ENCODE results near the gene ZNF879.

DNA sequence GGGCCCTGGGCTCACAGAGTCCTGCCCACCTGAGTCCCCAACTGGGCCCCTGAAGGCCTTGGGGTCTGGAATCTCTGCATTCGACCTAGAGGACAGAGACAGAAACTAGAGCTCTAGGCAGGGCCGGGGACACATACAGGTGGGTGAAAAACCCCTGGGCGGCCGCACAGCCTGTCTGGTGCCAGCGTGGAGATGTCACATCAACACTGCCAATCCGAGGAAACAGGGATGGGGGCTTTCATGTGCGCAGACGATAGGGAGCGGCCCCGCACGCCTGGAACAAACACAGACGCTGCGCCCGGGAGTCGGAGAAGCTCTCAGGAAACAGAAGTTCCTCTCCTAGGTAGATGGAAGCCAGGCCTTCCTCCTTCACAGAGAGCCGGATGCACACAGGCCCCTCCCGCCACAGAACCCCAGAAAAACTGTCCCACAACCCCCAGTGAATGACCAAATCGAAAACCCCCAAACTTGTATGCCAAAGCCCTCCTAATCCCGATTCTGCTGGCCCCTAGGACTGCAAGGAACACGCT is 30.3 kb upstream of the ZNF879 start:
- TF ChIP-seq, protein P1, sequence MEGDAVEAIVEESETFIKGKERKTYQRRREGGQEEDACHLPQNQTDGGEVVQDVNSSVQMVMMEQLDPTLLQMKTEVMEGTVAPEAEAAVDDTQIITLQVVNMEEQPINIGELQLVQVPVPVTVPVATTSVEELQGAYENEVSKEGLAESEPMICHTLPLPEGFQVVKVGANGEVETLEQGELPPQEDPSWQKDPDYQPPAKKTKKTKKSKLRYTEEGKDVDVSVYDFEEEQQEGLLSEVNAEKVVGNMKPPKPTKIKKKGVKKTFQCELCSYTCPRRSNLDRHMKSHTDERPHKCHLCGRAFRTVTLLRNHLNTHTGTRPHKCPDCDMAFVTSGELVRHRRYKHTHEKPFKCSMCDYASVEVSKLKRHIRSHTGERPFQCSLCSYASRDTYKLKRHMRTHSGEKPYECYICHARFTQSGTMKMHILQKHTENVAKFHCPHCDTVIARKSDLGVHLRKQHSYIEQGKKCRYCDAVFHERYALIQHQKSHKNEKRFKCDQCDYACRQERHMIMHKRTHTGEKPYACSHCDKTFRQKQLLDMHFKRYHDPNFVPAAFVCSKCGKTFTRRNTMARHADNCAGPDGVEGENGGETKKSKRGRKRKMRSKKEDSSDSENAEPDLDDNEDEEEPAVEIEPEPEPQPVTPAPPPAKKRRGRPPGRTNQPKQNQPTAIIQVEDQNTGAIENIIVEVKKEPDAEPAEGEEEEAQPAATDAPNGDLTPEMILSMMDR (IDR thresholded peaks at IDR 0.05; ENCODE audit: low read depth, low read length) = no peak
- no peak for TF ChIP-seq EZH2phosphoT487 (IDR thresholded peaks at IDR 0.05; ENCODE audit: low read depth)

Data from OCI-LY3 (cell line).